SIG-M5 treated with dmso at 0.1 percent for 504 hours (cell line): Measurements from ENCODE around the gene KDM4F.
"Not testable (repeated sequence)": the region's sequence is repeated elsewhere in the genome, so short reads cannot be mapped to it uniquely, and the experiment has no call there.

Experiments used
- DNase-seq: peaks from one replicate; lab custom pipeline; 2025; ENCODE audit not compliant: unreplicated experiment; lab: John Stamatoyannopoulos, UW

KDM4F gene

DNA sequence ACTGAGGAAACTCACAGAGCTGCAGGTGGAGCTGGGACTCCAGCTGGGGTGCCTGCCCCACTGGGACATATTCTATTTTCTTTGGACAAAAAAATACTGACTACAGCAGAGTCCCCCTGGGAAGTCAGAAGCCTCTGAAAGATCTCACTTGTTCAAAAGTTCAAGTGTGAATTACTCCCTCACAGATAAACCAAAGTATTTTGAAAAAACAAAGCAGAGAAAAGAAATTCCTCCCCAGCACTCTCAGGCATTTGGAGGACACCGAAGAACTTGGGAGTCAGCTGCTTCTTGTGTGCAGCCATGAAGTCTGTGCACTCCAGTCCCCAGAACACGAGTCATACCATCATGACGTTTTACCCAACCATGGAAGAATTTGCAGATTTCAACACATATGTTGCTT, at the start of gene KDM4F:
KDM4F (plus strand) TSS at position 301 of the 400 bp plus-strand sequence.
- not testable (repeated sequence) for DNase-seq

DNA sequence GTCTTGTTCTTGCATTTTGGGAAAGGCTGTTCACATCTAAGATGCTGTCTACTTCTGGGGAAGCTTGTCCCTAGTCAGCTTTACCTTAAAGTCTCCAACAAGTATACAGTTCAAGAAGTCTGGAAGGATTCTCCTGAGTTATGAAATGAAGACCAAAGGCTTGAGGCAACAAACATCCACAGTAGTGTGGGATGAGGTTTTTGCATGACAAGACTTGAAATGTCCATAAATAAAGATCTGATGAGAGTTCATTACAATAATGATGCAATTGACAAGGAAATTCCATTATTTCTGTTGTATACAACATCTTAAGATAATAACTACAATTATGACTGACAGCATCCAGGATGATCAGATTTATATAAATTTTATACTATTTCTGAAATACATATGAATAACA, 45.5 kb upstream of the KDM4F start:
- DNase-seq: no peak

DNA sequence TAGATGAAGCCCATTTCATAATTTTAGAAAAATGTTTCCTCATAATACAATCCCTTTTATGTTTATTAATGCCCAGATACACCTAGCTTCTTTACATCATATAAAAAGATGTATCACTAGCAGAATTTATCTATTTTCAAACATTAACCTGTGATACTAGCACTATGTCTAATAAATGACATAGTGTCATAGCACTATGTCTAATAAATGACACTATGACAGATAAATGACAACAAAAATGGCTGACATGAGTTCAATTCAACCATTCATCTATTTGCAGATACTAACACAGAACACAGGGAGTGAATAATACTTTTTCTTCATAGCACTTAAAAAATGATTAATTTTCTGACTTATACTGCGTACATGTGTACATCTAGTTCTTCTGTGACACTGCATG, 43.6 kb upstream of the KDM4F start:
- DNase-seq: no peak

DNA sequence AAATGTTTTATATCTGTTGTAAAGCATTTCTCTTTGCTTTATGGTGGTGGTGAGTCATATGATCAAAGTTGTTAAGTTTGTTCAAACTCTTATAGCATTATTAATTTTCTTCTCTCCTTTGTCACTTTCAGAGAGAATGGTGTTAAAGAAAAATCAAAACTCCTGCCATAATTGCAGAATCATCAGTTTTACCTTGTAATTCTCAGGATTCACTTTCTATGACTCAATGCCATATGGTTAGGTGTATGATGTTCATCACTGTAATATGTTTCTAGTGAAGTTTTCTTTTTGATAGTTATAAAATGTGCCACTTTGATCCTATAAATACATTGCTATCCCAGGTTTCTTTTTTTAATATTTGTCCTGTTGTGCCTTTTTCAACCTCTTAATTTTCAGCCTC, 37.8 kb upstream of the KDM4F start:
- DNase-seq: no peak

DNA sequence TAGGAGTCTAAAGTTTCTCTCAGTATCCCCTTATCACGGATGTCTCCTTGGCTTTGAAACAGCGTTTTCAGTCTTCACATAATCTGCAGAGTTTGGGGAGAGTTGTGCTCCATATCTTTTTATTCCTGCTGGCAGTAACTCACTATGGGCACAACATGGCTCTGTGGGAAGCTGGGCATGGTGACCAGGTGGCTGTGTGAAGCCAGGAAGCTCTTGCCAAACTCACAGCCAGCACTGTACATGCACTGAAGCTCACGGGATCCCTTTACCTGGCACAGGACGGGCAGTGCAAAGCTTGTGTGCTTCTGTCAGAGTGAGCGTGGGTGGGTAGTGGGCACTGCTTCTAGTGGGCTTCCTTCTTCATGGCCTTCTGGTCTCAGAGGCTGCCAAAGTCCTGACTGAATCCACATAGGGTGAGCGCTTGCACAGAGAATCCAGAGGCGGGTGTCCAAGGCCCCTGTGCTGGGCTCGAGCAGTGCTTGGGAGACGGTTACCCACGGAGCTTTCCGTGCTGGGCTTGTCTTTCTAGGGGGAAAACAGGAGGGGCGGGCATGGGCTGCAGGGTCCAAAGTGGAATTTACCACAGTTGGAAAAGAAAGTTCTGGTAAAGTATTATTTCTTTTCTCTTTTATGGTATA, 34.9 kb upstream of the KDM4F start:
- DNase-seq: no peak

DNA sequence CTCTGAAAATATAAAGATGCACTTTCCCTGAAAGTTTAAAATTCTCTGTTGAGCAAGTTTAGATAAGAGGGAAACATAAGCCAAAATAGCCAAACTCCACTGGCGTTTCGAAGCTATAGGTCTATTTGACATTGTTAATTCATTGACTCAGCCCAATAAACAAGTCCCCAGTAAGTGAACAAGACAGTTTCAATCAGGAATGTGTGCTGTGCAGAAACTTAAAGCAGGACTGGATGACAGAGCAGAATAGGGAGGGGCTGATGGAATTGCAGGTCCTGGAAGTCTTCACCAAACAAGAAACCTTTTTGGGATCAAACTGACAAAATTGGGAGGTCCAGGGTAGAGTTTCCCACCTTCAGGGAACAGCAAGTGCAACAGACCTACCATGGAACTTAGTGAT, 33.1 kb upstream of the KDM4F start:
- DNase-seq: no peak

DNA sequence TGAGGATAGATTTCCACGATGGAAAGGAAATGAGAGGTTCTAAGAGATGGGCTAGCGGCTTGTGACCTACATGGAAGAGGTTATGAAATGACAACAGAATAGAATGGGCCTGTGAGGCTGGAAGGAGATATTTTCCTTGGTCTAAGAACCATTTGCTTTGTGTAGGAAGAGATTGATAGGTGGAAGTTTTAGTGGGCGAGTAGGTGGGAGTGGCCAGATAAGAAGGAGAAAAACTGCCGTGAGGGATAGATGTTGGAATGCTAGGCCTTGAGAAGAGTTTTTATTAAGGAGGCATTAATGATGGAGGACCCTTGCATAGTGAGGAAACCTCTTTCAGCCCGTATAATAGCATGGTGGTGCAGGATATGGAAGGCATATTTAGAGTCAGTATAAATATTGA, 27.8 kb upstream of the KDM4F start:
- not testable (repeated sequence) for DNase-seq

DNA sequence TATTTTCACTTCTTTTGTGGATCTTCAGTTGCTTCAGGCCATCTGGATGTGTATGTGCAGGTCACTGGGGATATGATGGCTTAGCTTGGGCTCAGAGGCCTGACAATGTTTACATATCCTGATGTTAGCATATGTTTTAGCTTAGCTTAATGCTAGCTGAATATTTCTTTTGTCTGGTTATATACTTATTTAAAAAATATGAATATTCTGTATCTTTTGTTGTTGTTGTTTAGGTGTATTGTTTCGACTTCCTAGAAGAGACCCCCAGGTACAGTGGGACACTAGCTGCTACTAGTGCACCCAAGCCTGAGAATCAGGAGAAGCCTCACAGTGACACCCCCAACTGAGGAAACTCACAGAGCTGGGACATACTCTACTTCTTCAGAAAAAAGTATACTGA, 24.3 kb upstream of the KDM4F start, which contains the start of gene KDM4E:
KDM4E (plus strand) TSS at position 301 of the 400 bp plus-strand sequence. CDS start 300 bp downstream, outside the sequence.
- DNase-seq: no peak

DNA sequence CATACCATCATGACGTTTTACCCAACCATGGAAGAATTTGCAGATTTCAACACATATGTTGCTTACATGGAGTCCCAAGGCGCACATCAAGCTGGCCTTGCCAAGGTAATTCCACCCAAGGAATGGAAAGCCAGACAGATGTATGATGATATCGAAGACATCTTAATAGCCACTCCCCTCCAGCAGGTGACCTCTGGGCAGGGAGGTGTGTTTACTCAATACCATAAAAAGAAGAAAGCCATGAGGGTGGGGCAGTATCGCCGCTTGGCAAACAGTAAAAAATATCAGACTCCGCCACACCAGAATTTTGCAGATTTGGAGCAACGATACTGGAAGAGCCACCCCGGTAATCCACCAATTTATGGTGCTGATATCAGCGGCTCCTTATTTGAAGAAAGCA, 23.6 kb upstream of the KDM4F start:
- not testable (repeated sequence) for DNase-seq

DNA sequence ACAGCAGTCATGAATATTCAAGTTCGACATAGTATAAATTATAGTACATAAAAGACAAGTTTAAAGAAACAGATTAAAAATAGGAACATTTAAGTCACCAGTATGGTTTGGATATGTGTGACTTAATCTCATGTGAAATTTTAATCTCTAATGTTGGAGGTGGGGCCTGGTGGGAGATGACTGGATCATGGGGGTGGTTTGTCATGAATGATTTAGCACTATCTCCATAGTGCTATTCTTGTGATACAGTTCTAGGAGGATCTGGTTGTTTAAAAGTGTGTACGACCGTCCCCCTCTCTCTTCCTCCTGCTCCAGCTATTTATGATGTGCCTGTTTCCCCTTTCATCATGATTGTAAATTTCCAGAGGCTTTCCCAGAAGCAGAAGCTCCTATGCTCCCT, 20.9 kb upstream of the KDM4F start:
- no peak for DNase-seq

DNA sequence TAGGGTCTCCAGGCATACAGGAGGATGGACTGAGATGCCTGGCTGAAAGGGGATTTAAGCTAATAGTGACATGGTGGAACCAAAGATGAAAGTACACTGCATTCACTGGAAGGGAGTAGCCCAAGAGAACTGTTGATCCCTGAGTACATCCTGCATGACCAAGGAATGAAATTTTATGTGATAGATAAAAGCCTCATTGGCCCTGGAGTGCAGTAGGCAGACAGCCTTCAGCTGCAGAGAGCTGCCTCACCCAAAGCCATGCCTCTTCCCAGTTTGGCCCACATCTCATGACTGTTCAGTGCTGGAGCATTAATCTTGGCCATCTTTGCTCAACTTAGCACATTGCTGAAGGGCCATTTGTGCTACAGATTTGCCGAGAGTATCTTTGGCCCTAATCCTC, 16.2 kb upstream of the KDM4F start:
- DNase-seq: no peak

DNA sequence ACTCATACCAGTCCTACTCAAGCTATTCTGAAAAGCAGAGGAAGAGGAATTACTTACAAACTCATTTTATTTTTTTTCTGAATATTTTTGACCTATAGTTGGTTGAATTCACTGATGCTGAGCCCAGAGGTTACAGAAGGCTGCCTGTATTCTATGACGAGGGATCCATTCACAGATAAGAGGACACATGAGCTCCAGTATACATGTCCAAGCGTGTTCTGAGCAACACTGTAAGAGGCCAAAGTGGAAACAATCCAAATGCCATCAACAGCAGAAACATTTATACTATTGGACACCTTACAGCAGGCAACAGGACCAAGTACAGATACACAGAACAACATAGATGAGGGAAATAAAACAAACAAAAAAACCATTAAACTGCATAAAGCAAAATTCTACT, 13.9 kb upstream of the KDM4F start:
- DNase-seq: no peak

DNA sequence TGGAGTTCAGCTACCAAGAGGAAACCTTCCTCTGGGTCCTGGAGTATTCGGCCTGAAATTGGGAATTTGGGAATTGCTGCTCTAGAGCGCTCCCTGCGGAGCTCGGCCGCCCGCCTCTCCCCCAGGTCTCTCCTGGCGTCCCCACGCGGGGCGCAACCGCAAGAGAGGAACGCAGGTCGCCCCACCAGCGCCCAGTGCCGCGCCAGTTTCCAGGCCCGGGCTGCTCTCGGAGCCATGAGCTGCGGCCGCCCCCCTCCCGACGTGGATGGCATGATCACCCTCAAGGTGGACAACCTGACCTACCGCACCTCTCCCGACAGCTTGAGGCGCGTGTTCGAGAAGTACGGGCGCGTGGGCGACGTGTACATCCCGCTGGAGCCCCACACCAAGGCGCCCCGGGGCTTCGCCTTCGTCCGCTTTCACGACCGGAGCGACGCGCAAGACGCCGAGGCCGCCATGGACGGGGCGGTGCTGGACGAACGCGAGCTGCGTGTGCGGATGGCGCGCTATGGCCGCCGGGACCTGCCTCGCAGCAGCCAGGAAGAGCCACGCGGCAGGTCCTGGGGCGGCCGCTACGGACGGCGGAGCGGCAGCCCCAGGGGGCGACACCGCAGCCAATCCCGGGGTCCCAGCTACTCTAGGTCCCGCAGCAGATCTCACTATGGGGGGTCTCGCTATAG, 11.7 kb upstream of the KDM4F start:
- not testable (repeated sequence) for DNase-seq

DNA sequence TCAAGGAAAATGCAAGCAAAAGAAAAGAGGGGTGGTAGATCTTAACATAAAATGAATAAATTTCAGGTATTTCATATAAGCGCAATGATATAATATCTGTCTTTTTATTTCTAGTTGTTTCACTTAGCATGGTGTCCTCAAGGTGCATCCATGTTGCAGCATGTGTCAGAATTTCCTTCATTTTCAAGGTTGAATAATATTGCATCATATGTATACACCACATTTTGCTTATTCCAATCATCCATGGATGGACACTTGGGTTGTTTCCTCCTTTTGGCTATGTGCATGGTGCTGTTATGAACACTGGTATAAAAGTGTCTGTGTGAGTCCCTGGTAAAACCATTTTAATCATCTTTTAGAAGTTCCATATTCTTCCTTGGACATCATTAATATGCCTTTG, 7.0 kb upstream of the KDM4F start:
- DNase-seq: no peak

DNA sequence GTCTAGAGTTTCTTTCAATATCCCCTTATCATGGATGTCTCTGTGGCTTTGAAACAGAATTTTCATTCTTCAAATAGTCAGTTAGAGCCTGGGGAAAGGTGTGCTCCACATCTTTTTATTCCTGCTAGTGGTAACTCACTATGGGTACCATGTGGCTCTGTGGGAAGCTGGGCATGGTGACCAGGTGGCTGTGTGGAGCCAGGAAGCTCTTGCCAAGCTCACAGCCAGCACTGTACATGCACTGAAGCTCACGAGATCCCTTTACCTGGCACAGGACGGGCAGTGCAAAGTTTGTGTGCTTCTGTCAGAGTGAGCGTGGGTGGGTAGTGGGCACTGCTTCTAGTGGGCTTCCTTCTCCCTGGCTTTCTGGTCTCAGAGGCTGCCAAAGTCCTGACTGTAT, 6.3 kb upstream of the KDM4F start:
- no peak for DNase-seq

DNA sequence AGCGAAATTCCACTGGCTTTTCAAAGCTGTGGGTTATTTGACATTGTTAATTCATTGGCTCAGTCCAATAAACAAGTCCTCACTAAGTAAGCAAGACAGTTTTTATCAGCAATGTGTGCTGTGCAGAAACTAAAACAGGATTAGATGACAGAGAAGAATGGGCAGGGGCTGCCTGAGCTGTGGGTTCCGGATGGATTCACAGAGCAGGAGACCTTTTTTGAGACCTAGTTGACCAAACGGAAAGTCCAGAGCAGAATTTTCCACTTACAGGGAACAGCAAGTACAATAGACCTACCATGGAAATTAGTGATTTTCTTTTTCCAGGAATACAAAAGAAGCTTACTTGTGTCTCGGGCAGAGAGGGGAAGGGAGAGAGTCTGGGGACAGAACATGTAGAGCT, 5.2 kb upstream of the KDM4F start:
- DNase-seq: no peak

DNA sequence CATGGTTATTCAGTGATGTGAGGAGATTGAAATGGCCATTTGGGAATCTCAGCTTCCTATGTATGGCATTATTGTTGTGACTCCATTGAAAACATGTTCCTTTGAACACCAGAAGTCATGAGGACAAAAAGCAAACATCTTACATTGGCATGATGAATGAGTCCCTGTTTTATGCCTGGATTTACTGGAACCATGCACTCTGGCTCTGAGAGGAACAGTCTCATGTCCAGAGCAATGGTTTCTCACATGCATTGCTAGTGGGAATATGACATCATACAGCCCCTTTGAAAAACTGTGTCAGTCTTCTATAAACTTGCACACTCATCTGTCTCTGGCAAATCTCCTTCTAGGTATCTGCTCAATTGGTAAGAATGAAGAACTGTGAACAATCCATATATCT, 3.4 kb upstream of the KDM4F start:
- DNase-seq: no peak

DNA sequence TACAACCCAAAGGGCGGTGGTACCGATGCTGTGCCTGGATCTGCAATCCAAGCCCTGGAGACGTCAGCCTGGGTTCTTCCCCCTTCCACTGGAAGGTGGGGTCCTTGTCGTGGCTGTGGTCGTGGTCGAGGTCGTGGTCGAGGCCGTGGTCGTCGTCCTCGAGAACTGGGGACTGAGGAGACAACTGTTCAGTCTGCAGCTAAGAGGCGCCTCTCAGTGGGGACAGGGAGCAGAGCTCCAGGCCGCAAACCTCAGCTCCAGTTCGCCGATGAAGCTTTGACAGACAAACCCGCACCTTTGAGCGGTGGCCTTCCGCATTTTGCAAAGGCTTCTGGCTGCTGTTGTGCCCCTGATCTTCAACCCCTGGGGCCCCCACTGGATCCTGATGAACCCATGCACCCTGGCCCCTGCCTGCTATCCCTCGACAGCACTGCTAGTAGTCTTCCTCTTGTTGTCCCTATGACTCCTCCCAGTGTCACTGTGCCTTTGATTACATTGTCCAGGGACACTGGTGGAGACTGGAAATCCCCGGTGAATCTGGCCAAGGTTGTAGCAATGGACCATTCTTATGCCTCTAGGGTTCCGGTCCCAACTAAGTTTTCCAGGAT, 1.5 kb downstream of the KDM4F start:
- no peak for DNase-seq

DNA sequence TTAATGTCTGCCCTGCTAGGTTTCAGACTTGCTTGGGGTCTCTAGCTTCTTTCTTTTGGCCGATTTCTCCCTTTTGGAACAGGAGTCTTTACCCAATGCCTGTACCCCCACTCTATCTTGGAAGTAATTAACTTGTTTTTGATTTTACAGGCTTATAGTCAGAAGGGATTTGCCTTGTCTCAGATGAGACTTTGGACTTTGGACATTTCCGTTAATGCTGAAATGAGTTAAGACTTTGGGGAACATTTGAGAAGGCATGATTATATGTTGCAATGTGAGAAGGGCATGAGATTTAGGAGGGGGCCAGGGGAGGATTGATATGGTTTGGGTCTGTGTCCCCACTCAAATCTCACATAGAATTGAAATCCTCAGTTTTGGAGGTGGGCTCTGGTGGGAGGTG, 5.1 kb downstream of the KDM4F start:
- DNase-seq: no peak

DNA sequence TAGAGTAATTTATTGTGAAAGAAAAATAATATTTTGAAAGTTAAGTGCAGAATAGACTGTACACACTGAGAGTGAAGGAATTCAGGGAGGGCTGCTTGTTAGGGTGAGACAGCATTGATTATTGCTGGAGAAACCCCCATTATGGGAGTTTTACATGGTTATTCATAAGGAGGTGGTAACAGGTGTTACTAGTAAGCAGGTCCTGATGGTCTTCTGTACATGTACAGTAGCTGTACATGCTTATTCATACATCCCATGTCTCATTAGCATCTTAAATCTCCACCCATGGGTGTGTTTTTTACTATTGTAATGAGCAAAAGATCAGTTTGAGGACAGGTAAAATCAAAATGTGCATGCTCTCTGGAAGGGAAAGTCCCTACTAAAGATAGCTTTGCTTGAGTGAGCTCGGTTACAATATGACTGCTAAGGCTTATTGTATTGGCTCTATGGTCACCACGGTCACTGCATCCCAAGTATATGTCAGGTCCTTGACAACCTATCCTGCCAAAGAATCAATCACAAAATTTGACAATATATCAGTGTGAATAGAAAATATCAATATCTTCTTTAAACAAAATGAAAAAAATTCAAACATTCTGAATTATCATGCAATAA, 6.2 kb downstream of the KDM4F start:
- DNase-seq: no peak

DNA sequence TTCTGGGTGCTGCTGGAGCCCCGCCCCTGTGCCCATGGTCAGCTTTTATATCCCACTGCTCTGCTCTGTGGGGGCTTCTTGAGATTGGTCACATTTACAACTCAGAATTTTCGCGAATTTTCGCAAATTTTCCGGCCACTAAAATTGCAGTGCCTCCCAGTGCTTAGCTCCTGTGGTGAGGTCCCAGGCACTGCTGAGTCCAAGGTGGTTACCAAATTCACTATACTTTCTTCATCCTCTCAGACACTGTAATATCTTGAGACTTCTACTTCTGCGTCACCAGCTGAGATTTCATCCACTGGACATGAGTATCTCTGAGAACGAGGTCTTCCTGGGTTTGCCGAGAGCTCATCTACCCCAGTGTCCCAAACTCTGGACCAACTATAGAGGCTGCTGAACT, 8.7 kb downstream of the KDM4F start:
- DNase-seq: no peak

DNA sequence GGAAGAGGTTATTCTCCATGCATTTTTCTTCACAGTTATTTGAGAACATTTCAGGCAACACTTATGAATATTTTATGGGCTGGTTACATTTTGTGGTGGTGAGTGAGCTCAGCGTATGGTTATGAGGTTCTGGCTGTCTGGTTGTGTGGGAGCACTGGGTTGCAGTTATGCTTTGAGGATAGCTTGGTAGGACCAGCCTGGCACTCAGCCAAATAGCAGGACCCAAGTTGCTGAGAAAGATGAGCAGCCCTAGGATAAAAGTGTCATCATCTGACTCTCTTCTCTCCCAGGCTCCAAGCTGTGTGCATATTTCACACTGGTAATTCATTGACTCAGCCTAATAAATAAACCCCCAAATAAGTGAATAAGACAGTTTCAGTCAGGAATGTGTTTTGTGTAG, 9.4 kb downstream of the KDM4F start:
- DNase-seq: no peak
